Smooth muscle cell (in vitro differentiated cells): ENCODE results near the gene GCDH. TPM values are rescaled to one million over a fixed set of nuclear protein-coding genes. Genes with fewer than 3 reads are reported as not detected.
A peak's percentile ranks its signal among the peaks of the same experiment; 100 is the strongest.
"Not testable (repeated sequence)": the region's sequence is repeated elsewhere in the genome, so short reads cannot be mapped to it uniquely, and the experiment has no call there.

ENCODE experiments used
- DNase-seq: peaks from one replicate; lab custom pipeline; 2025; ENCODE audit not compliant: unreplicated experiment; lab: John Stamatoyannopoulos, UW
- H2AFZ ChIP-seq: fragments of 200-600 bp; sonication (generic); 2 replicates; pipeline ENCODE4 v1.6.0; 2016; ENCODE audit warnings: antibody characterized with exemption, low read depth, mild to moderate bottlenecking
- H3F3A ChIP-seq: fragments of 200-600 bp; sonication (generic); 2 replicates; pipeline ENCODE4 v1.6.0; 2017; ENCODE audit warnings: antibody characterized with exemption, low read depth
- H3K27ac ChIP-seq: fragments of 200-600 bp; sonication (generic); 2 replicates; pipeline ENCODE4 v1.5.1; 2016; ENCODE audit warnings: low read depth, mild to moderate bottlenecking
- H3K27me3 ChIP-seq: fragments of 200-600 bp; sonication (generic); 2 replicates; pipeline ENCODE4 v1.6.1; 2016; ENCODE audit warnings: low read depth, mild to moderate bottlenecking
- H3K36me3 ChIP-seq: fragments of 200-600 bp; sonication (generic); 2 replicates; pipeline ENCODE4 v1.5.1; 2016; ENCODE audit warnings: low read depth
- H3K4me1 ChIP-seq: fragments of 200-600 bp; sonication (generic); 2 replicates; pipeline ENCODE4 v1.5.1; 2016; ENCODE audit warnings: low read depth
- H3K4me2 ChIP-seq: fragments of 200-600 bp; sonication (generic); 2 replicates; pipeline ENCODE4 v1.6.0; 2016; ENCODE audit warnings: mild to moderate bottlenecking
- H3K4me3 ChIP-seq: fragments of 200-600 bp; sonication (generic); 2 replicates; pipeline ENCODE4 v1.5.1; 2016; ENCODE audit warnings: mild to moderate bottlenecking
- H3K79me2 ChIP-seq: fragments of 200-600 bp; sonication (generic); 2 replicates; pipeline ENCODE4 v1.6.0; 2016; ENCODE audit warnings: low read depth, mild to moderate bottlenecking
- H3K9ac ChIP-seq: fragments of 200-600 bp; sonication (generic); 2 replicates; pipeline ENCODE4 v1.6.0; 2016; ENCODE audit warnings: low read depth
- H3K9me3 ChIP-seq: fragments of 200-600 bp; sonication (generic); replicated peaks from 2 replicates; pipeline ENCODE4 v1.5.1; 2016; ENCODE audit warnings: low read depth
- H4K20me1 ChIP-seq: fragments of 200-600 bp; sonication (generic); 2 replicates; pipeline ENCODE4 v1.6.0; 2016; ENCODE audit warnings: low read depth
- CTCF ChIP-seq: fragments of 200-600 bp; sonication (generic); IDR thresholded peaks from 2 replicates; pipeline ENCODE4 v1.5.1; 2017; ENCODE audit warnings: borderline replicate concordance, mild to moderate bottlenecking, antibody characterized with exemption; ENCODE audit not compliant: insufficient read depth, poor library complexity, severe bottlenecking
- WGBS: methylation state at CpG from one replicate; pipeline ENCODE4 v1.1.7; 2016; ENCODE audit warnings: low lambda C conversion rate; 5-methylcytosine and 5-hydroxymethylcytosine counted together
- polyA plus RNA-seq: library from polyadenylated mRNA; unstranded; fragments of >200 nt; fragmentation: Nextera tagmentation; extraction: Ambion mirVana; gene quantifications from 2 replicates; pipeline ENCODE4 v1.2.1, GENCODE V29; 2016
- total RNA-seq: library from RNA; depleted of rRNA; stranded (reverse); fragments of >200 nt; gene quantifications from 2 replicates; pipeline ENCODE4 v1.2.3, GENCODE V29; 2014

GCDH gene
- total and polyA plus RNA-seq, 2 experiments from 2014 or later = 9.7 to 15.3 TPM

- no peaks in the 10 kb centered on the region for H3K9me3 ChIP-seq
- peaks cover 13% of the 10 kb centered on the region for H3F3A ChIP-seq
- H3K9ac ChIP-seq = no peak overlapping the region
- peaks cover 5% of the 10 kb centered on the region for H3K4me1 ChIP-seq
- no peaks in the 10 kb centered on the region for H3K79me2 ChIP-seq
- H2AFZ ChIP-seq = no peak overlapping the region
- no peaks in the 10 kb centered on the region for H3K36me3 ChIP-seq
- H3K27me3 ChIP-seq = peaks cover 19% of the 10 kb centered on the region
- WGBS = 85% methylated on average over 3 of the region's 3 CpGs
- H3K27ac ChIP-seq = no peak overlapping the region
- DNase-seq = no peak
- no peaks in the 10 kb centered on the region for H4K20me1 ChIP-seq
- no peak overlapping the region for H3K4me2 ChIP-seq
- H3K4me3 ChIP-seq = no peak overlapping the region
- TF ChIP-seq CTCF = no peak
Measured at GRCh38 chr19:12843999-12844732, 46.8 kb upstream of the GCDH start.

GRCh38 chr19:12846613-12847012 lies 44.3 kb upstream of the GCDH start:
- H3K4me2 ChIP-seq, H3K4me3 ChIP-seq, H3K27ac ChIP-seq, H3F3A ChIP-seq, H3K9ac ChIP-seq, H3K27me3 ChIP-seq, DNase-seq, H3K36me3 ChIP-seq, H2AFZ ChIP-seq, H4K20me1 ChIP-seq, H3K4me1 ChIP-seq, H3K79me2 ChIP-seq, H3K9me3 ChIP-seq: not testable (repeated sequence)
- WGBS = 96% methylated on average over 7 of the region's 7 CpGs

GRCh38 chr19:12847159-12848139 lies 43.5 kb upstream of the GCDH start:
- no peaks in the 10 kb centered on the region for H3F3A ChIP-seq
- H3K4me2 ChIP-seq = peak overlapping the region; percentile 87
- 20% methylated on average over 65 of the region's 69 CpGs for WGBS
- H3K9ac ChIP-seq = peak overlapping the region; percentile 52
- H3K27ac ChIP-seq = no peak overlapping the region
- peak overlapping the region; percentile 37 for H3K4me3 ChIP-seq
- peak; percentile 87 for DNase-seq
- no peaks in the 10 kb centered on the region for H3K27me3 ChIP-seq
- no peaks in the 10 kb centered on the region for H3K79me2 ChIP-seq
- H4K20me1 ChIP-seq = no peaks in the 10 kb centered on the region
- peak; percentile 100 for TF ChIP-seq CTCF
- H2AFZ ChIP-seq = peak overlapping the region; percentile 85
- no peaks in the 10 kb centered on the region for H3K36me3 ChIP-seq
- no peaks in the 10 kb centered on the region for H3K9me3 ChIP-seq
- no peaks in the 10 kb centered on the region for H3K4me1 ChIP-seq

- no peak for DNase-seq
- H2AFZ ChIP-seq = no peak overlapping the region
- WGBS = 91% methylated on average over 1 of the region's 1 CpG
- H3K27ac ChIP-seq = no peak overlapping the region
- H4K20me1 ChIP-seq = no peaks in the 10 kb centered on the region
- no peaks in the 10 kb centered on the region for H3K79me2 ChIP-seq
- H3K27me3 ChIP-seq = no peaks in the 10 kb centered on the region
- H3K4me1 ChIP-seq = no peaks in the 10 kb centered on the region
- no peaks in the 10 kb centered on the region for H3F3A ChIP-seq
- H3K9ac ChIP-seq = no peak overlapping the region
- no peaks in the 10 kb centered on the region for H3K9me3 ChIP-seq
- no peaks in the 10 kb centered on the region for H3K36me3 ChIP-seq
- no peak for TF ChIP-seq CTCF
- no peak overlapping the region for H3K4me3 ChIP-seq
- no peak overlapping the region for H3K4me2 ChIP-seq
Measured at GRCh38 chr19:12856653-12857052, 34.3 kb upstream of the GCDH start.
